SHP77 treated with DMSO at 0.1 percent for 48 hours (cell line): ENCODE results near the gene BIN2.

Experiments used
- DNase-seq: peaks from one replicate; lab custom pipeline; 2025; lab: John Stamatoyannopoulos, UW

The BIN2 gene

GRCh38 chr12:51323966-51324895, at the start of gene BIN2:
Gene BIN2, minus strand, starts transcription at chr12:51324174. Its CDS starts 72 bp downstream, at chr12:51324102.
- DNase-seq: no peak

GRCh38 chr12:51373187-51373586, 49.2 kb upstream of the BIN2 start:
- DNase-seq: no peak

- no peak for DNase-seq
Observed at GRCh38 chr12:51372021-51372420, 48.0 kb upstream of the BIN2 start.

DNA sequence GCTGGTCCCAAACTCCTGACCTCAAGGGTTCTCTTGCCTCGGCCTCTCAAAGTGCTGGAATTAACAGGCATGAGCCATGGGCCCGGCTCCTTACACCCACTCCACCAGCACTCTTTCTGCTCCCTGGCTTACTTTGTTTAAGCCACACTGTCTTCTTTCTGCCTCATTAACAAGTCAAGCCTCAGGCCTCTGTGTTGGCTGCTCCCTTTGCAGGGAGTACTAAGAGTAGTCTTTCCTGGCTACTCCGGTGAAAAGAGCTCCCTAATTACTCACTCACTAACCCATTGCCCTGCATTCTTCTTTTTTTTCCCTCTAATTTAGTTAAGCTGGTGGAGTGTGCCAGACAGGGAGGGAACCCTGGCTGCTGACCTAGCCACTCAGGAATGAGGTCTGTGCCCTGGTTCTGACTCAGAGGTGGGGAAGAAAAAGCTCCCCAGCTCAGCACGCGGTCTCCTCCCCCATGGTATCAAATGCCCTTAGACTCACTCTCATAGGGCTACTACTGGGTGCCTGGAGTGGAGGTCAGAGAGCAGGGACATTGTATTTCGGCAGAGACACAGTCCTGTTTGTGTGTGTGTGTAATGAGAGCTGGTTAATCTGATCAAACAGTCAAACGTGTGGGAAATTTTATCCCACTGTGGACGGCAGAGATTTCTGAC, 47.5 kb upstream of the BIN2 start:
- no peak for DNase-seq

DNA sequence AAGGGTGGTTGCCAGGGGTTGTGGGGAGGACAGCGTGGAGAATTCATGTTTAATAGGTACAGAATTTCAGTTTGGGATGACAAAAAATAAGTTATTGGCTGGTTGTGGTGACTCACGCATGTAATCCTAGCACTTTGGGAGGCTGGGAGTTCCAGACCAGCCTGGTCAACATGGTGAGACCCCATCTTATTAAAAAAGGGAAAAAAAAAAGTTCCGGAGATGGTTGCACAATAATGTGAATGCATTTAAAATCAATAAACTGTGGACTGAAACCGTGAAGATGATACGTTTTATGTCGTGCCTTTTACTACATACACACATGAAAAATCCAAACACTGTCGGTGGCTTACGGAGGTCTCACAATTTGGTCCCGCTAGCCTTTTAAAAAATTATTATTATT, 46.7 kb upstream of the BIN2 start:
- DNase-seq: no peak

DNA sequence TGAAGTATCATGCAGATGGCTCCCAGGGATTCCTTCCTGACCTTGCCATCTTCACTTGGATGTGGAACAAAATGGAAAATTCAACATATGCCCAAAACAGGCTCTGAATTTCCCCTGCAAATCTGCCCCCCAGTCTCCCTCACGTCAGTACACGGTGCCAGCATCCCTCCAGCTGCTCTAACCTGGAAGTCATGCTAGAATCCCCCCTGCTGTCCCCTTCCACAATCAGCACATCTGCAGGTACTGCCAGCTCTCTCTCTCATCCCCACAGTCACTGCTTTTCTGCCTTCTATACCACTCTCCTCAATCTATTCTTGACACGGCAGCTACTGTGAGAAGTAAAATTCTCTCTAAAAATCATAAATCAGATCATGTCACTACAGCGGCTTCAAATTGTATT, 45.6 kb upstream of the BIN2 start:
- DNase-seq: no peak

GRCh38 chr12:51368640-51369517, 44.9 kb upstream of the BIN2 start:
- peak; percentile 6 for DNase-seq

GRCh38 chr12:51365276-51365675, 41.3 kb upstream of the BIN2 start:
- DNase-seq: no peak

DNA sequence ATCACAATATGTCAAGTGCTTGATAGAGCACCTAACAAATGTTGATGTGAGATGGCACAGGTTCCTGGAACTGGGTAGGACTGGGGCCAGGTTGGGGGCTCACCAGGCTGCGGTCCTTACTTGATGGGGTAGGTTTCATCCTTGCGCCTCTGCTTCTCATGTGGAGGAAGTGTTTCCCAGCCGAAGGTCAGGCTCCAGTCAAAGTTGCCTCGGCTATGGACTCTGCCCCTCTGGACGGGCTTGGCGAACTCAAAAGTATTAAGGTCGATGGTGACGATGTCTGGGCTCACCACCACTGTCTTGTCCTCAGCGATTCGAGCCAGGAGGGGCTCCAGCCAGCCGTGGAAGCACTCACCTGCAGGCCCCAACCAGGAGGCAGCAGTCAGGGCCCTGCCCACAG, 40.0 kb upstream of the BIN2 start:
- no peak for DNase-seq

- DNase-seq: no peak
Observed at GRCh38 chr12:51362747-51363342, 38.9 kb upstream of the BIN2 start.

DNA sequence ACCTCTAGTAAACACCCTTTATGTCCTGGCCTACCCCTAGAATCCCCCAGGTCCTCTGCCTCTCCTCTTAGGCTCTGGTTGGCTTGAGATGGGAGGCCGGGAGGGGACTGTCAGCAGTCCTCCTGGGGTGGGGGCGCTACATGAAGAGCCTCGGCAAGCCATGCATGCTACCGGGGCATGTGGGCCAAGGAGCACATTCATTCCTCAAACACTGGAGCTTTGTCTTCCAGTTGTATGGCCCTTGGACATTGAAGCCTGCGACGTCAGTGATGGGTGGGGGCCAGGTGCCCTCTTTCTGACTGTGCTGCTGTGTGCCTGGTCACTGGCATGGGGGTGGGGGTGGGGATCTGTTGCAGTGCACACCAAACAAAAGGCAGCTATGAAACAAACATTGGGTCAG, 38.3 kb upstream of the BIN2 start:
- no peak for DNase-seq

DNA sequence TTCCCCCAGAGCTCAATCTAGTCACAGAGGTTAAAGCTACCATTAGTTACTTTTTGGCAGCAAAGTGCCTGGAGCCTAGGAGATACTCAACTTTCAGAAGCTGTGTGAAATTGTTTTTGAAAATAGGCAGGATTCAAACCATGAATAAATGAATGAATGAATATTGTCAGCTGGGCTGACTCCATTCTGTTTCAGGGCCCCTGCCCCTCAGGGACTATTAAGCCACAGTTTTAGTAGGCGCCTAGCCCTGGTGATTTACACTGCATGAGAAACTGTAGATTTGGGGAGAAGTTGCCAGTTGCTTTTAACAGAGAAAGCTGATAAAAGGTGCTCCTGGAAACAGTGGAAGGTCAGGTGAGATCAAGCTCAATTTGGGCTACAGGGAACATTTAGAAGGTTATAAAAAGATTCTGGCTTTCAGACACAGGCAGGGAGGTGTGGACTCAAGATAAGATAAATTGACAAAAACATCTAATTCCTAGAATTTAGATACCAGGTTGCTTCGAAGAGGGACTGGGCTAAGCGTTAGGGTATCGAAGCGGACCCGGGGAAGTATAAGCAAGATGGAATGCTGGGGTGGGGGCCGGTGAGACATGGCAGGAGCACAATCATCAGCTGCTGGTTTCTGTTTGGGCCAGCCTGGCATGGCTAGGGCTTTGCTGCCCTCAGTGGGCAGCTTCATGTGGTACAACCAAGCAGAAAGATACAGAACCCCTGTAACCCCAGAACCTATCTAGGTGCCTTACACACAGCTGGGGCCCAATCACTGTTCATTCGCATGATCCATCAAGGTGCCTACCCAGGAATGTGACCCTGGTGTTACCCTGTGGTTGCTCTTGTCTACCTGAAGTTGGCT, 37.4 kb upstream of the BIN2 start:
- DNase-seq: no peak

DNA sequence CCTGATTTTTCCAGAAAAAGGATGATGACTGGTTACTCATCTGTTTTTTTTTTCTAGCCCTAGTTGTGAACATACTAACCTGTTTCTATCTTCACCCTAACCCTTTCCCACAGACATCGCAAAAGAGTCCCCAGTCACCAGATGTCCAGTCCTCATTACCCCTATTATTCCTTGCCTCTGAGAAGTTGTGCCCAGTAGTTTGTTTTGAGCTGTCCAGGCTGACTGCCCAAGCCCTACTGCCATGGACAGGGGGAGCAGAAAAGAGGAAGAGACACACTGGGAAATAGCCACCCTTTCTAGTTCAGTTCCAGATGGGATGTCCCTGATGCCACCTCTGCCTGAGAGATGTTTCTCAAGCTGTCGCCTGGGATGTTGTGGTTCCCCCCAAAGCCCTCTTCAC, 36.3 kb upstream of the BIN2 start:
- no peak for DNase-seq

- no peak for DNase-seq
Observed at GRCh38 chr12:51359851-51360250, 35.9 kb upstream of the BIN2 start.

DNA sequence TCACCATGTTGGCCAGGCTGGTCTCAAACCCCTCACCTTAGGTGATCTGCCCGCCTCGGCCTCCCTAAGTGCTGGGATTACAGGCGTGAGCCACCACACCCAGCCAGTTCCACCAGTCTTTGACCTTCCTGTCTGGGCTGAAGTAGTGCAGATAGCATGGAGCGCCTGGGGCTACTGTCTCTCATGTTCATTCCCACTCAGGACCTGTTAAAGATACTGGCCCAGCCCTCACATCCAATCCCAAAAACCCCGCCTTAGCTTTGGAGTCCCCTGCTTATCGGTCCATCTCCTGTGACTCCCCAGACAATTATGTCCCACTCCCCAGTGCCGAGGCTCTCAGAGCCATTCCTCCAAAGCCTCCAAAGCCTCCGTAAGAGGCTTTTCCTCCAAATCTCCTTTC, 34.5 kb upstream of the BIN2 start:
- DNase-seq: no peak

DNA sequence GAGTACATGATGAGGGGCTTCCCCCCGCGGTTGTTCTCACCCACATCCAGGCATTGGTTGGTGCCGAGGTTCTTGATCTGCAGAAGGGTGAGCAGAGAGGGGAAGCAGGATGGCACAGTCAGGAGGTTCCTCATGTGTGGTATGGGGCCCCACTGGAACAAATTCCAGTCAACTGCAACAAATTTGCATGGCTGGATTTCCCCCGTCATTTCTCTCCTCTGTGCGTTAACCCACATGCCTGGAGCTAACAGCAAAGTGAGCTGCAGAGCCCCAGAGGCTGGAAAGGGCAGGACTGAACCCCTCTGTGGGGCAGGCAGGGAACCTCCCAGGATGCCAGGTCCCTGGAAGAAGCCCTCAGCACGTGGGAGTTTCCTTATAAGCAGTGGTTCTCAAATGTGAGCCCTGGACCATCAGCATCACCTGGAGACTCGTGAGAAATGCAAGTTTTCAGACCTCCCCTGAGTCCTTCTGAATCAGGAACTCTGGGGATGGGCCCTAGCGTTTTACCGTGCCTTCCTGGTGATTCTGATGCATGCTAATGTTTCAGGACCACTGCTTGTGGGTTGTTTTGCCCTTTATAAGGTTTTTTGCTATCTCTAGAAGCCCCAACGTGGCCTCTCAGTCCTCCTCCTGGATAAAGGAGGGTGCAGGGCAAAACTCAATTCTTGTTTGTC, 33.5 kb upstream of the BIN2 start:
- DNase-seq: no peak

DNA sequence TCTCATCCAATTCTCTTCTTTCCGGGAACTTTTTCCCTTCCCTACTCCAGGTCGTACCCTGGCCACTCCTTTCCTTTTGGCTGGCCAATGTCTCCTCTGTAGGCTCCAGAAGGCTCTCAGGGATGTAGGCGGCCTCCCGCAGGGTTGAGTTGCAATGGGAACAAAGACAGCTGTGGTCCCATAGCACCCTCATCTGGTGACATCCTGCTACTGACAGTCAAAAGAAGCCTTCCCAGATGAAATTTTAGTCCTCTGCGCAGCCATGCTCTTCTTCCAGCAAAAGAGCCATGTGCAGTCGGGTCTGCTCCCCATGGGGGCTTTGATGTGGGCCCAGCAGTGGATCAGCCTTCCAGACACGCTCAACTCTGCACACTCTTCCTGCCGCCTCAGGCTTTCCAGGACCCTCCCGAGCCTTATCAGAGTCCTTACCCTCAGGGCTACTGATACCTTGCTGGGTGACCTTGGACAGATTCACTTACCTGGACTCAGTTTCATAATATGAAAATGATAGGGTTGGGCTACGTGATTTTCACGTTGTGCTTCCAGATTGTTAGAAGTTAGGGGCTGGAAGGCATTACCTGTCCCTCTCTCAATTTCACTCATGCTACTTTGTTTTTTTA, 28.0 kb upstream of the BIN2 start:
- peak; percentile 44 for DNase-seq

GRCh38 chr12:51349026-51349425, 25.1 kb upstream of the BIN2 start:
- no peak for DNase-seq

DNA sequence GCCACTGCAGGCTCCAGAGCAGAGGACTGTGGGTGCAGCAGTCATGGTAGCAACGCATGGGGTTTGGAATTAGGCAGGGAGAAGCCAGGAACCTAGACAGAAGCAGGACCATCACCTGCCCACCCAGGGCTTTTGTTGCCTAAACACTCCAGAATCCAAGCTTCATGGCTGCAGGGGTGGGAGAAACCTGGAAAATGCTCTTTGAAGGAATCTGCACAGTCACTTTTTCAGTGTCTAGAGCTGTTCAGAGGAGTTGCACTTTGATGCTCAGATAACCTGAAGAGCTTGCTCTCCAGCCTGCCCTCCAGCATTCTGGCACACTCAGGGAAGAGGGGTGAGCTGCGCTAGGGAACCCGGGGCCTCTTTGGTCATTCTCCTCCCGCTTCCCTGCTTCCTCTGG, 24.1 kb upstream of the BIN2 start:
- no peak for DNase-seq

GRCh38 chr12:51346581-51346980, 22.6 kb upstream of the BIN2 start, which contains the start of gene CELA1:
Gene CELA1, minus strand, starts transcription at chr12:51346679. Its CDS starts 41 bp downstream, at chr12:51346638.
- DNase-seq: no peak
